Astrocyte (in vitro differentiated cells and primary cell): ENCODE data around the gene LMO1. TPM values are rescaled to one million over a fixed set of nuclear protein-coding genes. Genes with fewer than 3 reads are reported as not detected.

Source experiments
- DNase-seq: peaks from one replicate; pipeline ENCODE4 v3.0.0-alpha.2; 2010; ENCODE audit warnings: low read depth
- FAIRE-seq: peaks from 2 replicates; lab custom pipeline; 2011; peaks lifted over from hg19 to GRCh38; lab: Jason Lieb, UNC
- H2AFZ ChIP-seq: 2 replicates; pipeline ENCODE4 v1.6.0; 2012; ENCODE audit warnings: low read depth, low read length, inconsistent platforms
- H3K27ac ChIP-seq: 2 replicates; pipeline ENCODE4 v1.5.1; 2011; ENCODE audit warnings: low read depth, low read length, inconsistent platforms
- H3K27me3 ChIP-seq: 2 replicates; pipeline ENCODE4 v1.6.0; 2011; ENCODE audit warnings: low read length, inconsistent platforms; ENCODE audit not compliant: insufficient read depth
- H3K36me3 ChIP-seq: 2 replicates; pipeline ENCODE4 v1.5.1; 2011; ENCODE audit warnings: low read length, inconsistent platforms; ENCODE audit not compliant: insufficient read depth
- H3K4me1 ChIP-seq: 2 replicates; pipeline ENCODE4 v1.5.1; 2011; ENCODE audit warnings: low read length, inconsistent platforms; ENCODE audit not compliant: insufficient read depth
- H3K4me2 ChIP-seq: 2 replicates; pipeline ENCODE4 v1.6.0; 2012; ENCODE audit warnings: low read length, inconsistent platforms
- H3K4me3 ChIP-seq: 2 replicates; pipeline ENCODE4 v1.5.1; 2011; ENCODE audit warnings: low read depth, mild to moderate bottlenecking, low read length, inconsistent platforms; ENCODE audit not compliant: insufficient read depth
- H3K79me2 ChIP-seq: 2 replicates; pipeline ENCODE4 v1.6.0; 2012; ENCODE audit warnings: mild to moderate bottlenecking, low read length, inconsistent platforms; ENCODE audit not compliant: insufficient read depth
- H3K9ac ChIP-seq: 2 replicates; pipeline ENCODE4 v1.6.0; 2012; ENCODE audit warnings: mild to moderate bottlenecking, low read length, inconsistent platforms
- H3K9me3 ChIP-seq: 2 replicates; pipeline ENCODE4 v1.5.1; 2012; ENCODE audit warnings: low read depth, mild to moderate bottlenecking, low read length, inconsistent platforms; ENCODE audit not compliant: insufficient read depth
- H4K20me1 ChIP-seq: 2 replicates; pipeline ENCODE4 v1.6.0; 2012; ENCODE audit warnings: low read length, inconsistent platforms; ENCODE audit not compliant: insufficient read depth
- H3K27ac Mint-ChIP-seq: one replicate; pipeline ENCODE4 v1.8.0; 2021; ENCODE audit warnings: mild to moderate bottlenecking, mixed read lengths; ENCODE audit not compliant: unreplicated experiment
- H3K27me3 Mint-ChIP-seq: one replicate; pipeline ENCODE4 v1.8.0; 2021; ENCODE audit warnings: low read depth, mixed read lengths; ENCODE audit not compliant: unreplicated experiment
- H3K36me3 Mint-ChIP-seq: one replicate; pipeline ENCODE4 v1.8.0; 2021; ENCODE audit warnings: low read depth, mixed read lengths; ENCODE audit not compliant: unreplicated experiment
- H3K4me1 Mint-ChIP-seq: one replicate; pipeline ENCODE4 v1.8.0; 2021; ENCODE audit warnings: low read depth, mixed read lengths; ENCODE audit not compliant: unreplicated experiment
- H3K4me3 Mint-ChIP-seq: one replicate; pipeline ENCODE4 v1.8.0; 2021; ENCODE audit warnings: mild to moderate bottlenecking, moderate library complexity, mixed read lengths; ENCODE audit not compliant: unreplicated experiment
- H3K9me3 Mint-ChIP-seq: one replicate; pipeline ENCODE4 v1.8.0; 2021; ENCODE audit warnings: mild to moderate bottlenecking, mixed read lengths; ENCODE audit not compliant: unreplicated experiment
- EZH2 ChIP-seq: IDR thresholded peaks from 2 replicates; pipeline ENCODE4 v1.6.1; 2012; ENCODE audit warnings: mild to moderate bottlenecking, low read length, inconsistent platforms; ENCODE audit not compliant: insufficient read depth
- total RNA-seq: library from RNA; stranded (reverse); gene quantifications from 2 replicates; pipeline ENCODE4 v1.2.1, GENCODE V29; 2021
- TF ChIP-seq, protein P1 (sequence below): IDR thresholded peaks from 2 replicates; pipeline ENCODE4 v1.5.1; 2011; ENCODE audit warnings: low read depth, mild to moderate bottlenecking, inconsistent platforms, low read length, moderate library complexity; ENCODE audit not compliant: insufficient read depth

LMO1 gene
- total RNA-seq, 1 donor from 2014 or later: 1.5 TPM

- FAIRE-seq (no peak), DNase-seq (no peak)
- Histone ChIP-seq H3K79me2 (no peaks in the 10 kb centered on the region), H3K9me3 (no peaks in the 10 kb centered on the region), H3K27ac (no peak overlapping the region), H3K36me3 (no peaks in the 10 kb centered on the region), H3K27me3 (peaks cover 72% of the 10 kb centered on the region), H4K20me1 (no peaks in the 10 kb centered on the region), H3K4me3 (no peak overlapping the region), H3K4me1 (peaks cover 11% of the 10 kb centered on the region), H2AFZ (no peak overlapping the region), H3K4me2 (no peak overlapping the region), H3K9ac (no peak overlapping the region)
- TF ChIP-seq, protein P1, sequence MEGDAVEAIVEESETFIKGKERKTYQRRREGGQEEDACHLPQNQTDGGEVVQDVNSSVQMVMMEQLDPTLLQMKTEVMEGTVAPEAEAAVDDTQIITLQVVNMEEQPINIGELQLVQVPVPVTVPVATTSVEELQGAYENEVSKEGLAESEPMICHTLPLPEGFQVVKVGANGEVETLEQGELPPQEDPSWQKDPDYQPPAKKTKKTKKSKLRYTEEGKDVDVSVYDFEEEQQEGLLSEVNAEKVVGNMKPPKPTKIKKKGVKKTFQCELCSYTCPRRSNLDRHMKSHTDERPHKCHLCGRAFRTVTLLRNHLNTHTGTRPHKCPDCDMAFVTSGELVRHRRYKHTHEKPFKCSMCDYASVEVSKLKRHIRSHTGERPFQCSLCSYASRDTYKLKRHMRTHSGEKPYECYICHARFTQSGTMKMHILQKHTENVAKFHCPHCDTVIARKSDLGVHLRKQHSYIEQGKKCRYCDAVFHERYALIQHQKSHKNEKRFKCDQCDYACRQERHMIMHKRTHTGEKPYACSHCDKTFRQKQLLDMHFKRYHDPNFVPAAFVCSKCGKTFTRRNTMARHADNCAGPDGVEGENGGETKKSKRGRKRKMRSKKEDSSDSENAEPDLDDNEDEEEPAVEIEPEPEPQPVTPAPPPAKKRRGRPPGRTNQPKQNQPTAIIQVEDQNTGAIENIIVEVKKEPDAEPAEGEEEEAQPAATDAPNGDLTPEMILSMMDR: peak; percentile 9
- no peak for TF ChIP-seq EZH2
- no peaks in the 10 kb centered on the region for H3K9me3 Mint-ChIP-seq
- no peaks in the 10 kb centered on the region for H3K36me3 Mint-ChIP-seq
- H3K4me1 Mint-ChIP-seq: peaks cover 6% of the 10 kb centered on the region
- H3K27me3 Mint-ChIP-seq: peaks cover 79% of the 10 kb centered on the region
- H3K4me3 Mint-ChIP-seq: no peak overlapping the region
- H3K27ac Mint-ChIP-seq: no peak overlapping the region
These were observed 2.1 kb upstream of the LMO1 start for GRCh38 chr11:8265681-8266241.

GRCh38 chr11:8263109-8263768, 439 bp downstream of the LMO1 start:
- no peak overlapping the region for H3K27ac ChIP-seq
- FAIRE-seq (no peak), DNase-seq (no peak)
- peaks cover 56% of the 10 kb centered on the region for H3K27me3 ChIP-seq
- H2AFZ ChIP-seq: peak overlapping the region; percentile 81
- no peak for TF ChIP-seq EZH2
- TF ChIP-seq, protein P1: no peak
- no peak overlapping the region for H3K9ac ChIP-seq
- peak overlapping the region; percentile 45 for H3K4me3 ChIP-seq
- peaks cover 2% of the 10 kb centered on the region for H3K9me3 Mint-ChIP-seq
- H3K4me3 Mint-ChIP-seq: peak overlapping the region; percentile 68
- H3K79me2 ChIP-seq: no peaks in the 10 kb centered on the region
- peak overlapping the region; percentile 50 for H3K27ac Mint-ChIP-seq
- H3K36me3 Mint-ChIP-seq: no peaks in the 10 kb centered on the region
- no peaks in the 10 kb centered on the region for H4K20me1 ChIP-seq
- no peaks in the 10 kb centered on the region for H3K9me3 ChIP-seq
- H3K36me3 ChIP-seq: no peaks in the 10 kb centered on the region
- peaks cover 15% of the 10 kb centered on the region for H3K4me1 ChIP-seq
- peak overlapping the region; percentile 89 for H3K4me2 ChIP-seq
- peaks cover 6% of the 10 kb centered on the region for H3K4me1 Mint-ChIP-seq
- H3K27me3 Mint-ChIP-seq: peaks cover 83% of the 10 kb centered on the region
